ENCODE measurements around the gene NEUROD6.

- no peak for TF ChIP-seq CTCF (IDR thresholded peaks at IDR 0.05; ENCODE audit: low read length)
- TF ChIP-seq EZH2phosphoT487 (IDR thresholded peaks at IDR 0.05; ENCODE audit: low read length) = no peak
- no peak for TF ChIP-seq EZH2 (optimal IDR thresholded peaks at IDR 0.05; ENCODE audit: low read depth, low read length)
Observed at GRCh38 chr7:31343516-31344305, 3.2 kb upstream of the NEUROD6 start.
